WTC11 (cell line): Measurements from ENCODE around the gene PARP3. TPM values are rescaled to one million over a fixed set of nuclear protein-coding genes. Genes with fewer than 3 reads are reported as not detected.

Experiments
- ATAC-seq: fragments of 200-7000 bp; cut with Tn5 transposase; 2 replicates; pipeline ENCODE4 v1.10.0; 2021; ENCODE audit warnings: mild to moderate bottlenecking, moderate library complexity
- CTCF ChIA-PET: fragments of 300-600 bp; sonication (Branson Sonifier 250); formaldehyde crosslinking; loops from one replicate; lab custom pipeline; 2021; ENCODE audit warnings: antibody characterized with exemption; lab: Charles Lee
- POLR2A ChIA-PET: fragments of 350-600 bp; sonication (Branson Sonifier 250); formaldehyde crosslinking; loops from one replicate; lab custom pipeline; 2021; ENCODE audit warnings: antibody characterized with exemption; lab: Charles Lee
- DNase-seq: peaks from one replicate; pipeline ENCODE4 v3.0.0; 2021; ENCODE audit warnings: low spot score
- H3K27ac Mint-ChIP-seq: 2 replicates; pipeline ENCODE4 v1.8.0; 2021; ENCODE audit warnings: mixed read lengths
- H3K27me3 Mint-ChIP-seq: 2 replicates; pipeline ENCODE4 v1.8.0; 2021; ENCODE audit warnings: low read depth, mild to moderate bottlenecking, moderate library complexity, mixed read lengths
- H3K36me3 Mint-ChIP-seq: 2 replicates; pipeline ENCODE4 v1.8.0; 2021; ENCODE audit warnings: mixed read lengths
- H3K4me1 Mint-ChIP-seq: 2 replicates; pipeline ENCODE4 v1.8.0; 2022; ENCODE audit warnings: mixed read lengths
- H3K4me3 Mint-ChIP-seq: 2 replicates; pipeline ENCODE4 v1.8.0; 2021; ENCODE audit warnings: mild to moderate bottlenecking, moderate library complexity, mixed read lengths
- H3K9me3 Mint-ChIP-seq: 2 replicates; pipeline ENCODE4 v1.8.0; 2021; ENCODE audit warnings: mixed read lengths
- CBFB ChIP-seq: sonication (generic); formaldehyde crosslinking; IDR thresholded peaks from 2 replicates; pipeline ENCODE4 v1.8.1; 2022; ENCODE audit warnings: mild to moderate bottlenecking, low read depth, missing genetic modification reagents
- FOXK1 ChIP-seq: sonication (generic); formaldehyde crosslinking; IDR thresholded peaks from 2 replicates; pipeline ENCODE4 v1.8.0; 2022; ENCODE audit warnings: mild to moderate bottlenecking, moderate library complexity, missing genetic modification reagents
- FOXP1 ChIP-seq: sonication (generic); formaldehyde crosslinking; IDR thresholded peaks from 2 replicates; pipeline ENCODE4 v1.8.0; 2022; ENCODE audit warnings: missing genetic modification reagents, mild to moderate bottlenecking, moderate library complexity, borderline replicate concordance
- GABPB1 ChIP-seq: sonication (generic); formaldehyde crosslinking; IDR thresholded peaks from 2 replicates; pipeline ENCODE4 v1.8.1; 2023; ENCODE audit warnings: mild to moderate bottlenecking, missing genetic modification reagents
- GRHL2 ChIP-seq: fragments of 250-450 bp; sonication (Bioruptor Pico); IDR thresholded peaks from 2 replicates; pipeline ENCODE4 v1.8.0; 2022; ENCODE audit warnings: mild to moderate bottlenecking, moderate library complexity; ENCODE audit not compliant: insufficient replicate concordance, severe bottlenecking
- MXD4 ChIP-seq: fragments of 250-450 bp; sonication (Bioruptor Pico); IDR thresholded peaks from 2 replicates; pipeline ENCODE4 v1.8.0; 2021; ENCODE audit warnings: mild to moderate bottlenecking, moderate library complexity, borderline replicate concordance
- NFATC4 ChIP-seq: fragments of 250-450 bp; sonication (Bioruptor Pico); IDR thresholded peaks from 2 replicates; pipeline ENCODE4 v1.9.0; 2021; ENCODE audit warnings: mild to moderate bottlenecking
- NFYB ChIP-seq: sonication (generic); formaldehyde crosslinking; conservative IDR thresholded peaks from 2 replicates; pipeline ENCODE4 v1.8.0; 2022; ENCODE audit warnings: low read depth, missing genetic modification reagents
- OVOL2 ChIP-seq: fragments of 250-450 bp; sonication (Bioruptor Pico); IDR thresholded peaks from 2 replicates; pipeline ENCODE4 v1.9.0; 2021; ENCODE audit warnings: mild to moderate bottlenecking, borderline replicate concordance
- SP1 ChIP-seq: sonication (generic); formaldehyde crosslinking; conservative IDR thresholded peaks from 2 replicates; pipeline ENCODE4 v1.8.1; 2022; ENCODE audit warnings: missing genetic modification reagents
- TEAD4 ChIP-seq: sonication (generic); formaldehyde crosslinking; IDR thresholded peaks from 2 replicates; pipeline ENCODE4 v1.8.0; 2022; ENCODE audit warnings: mild to moderate bottlenecking, missing genetic modification reagents
- USF1 ChIP-seq: sonication (generic); formaldehyde crosslinking; IDR thresholded peaks from 2 replicates; pipeline ENCODE4 v1.8.0; 2022; ENCODE audit warnings: mild to moderate bottlenecking, missing genetic modification reagents
- ZNF121 ChIP-seq: sonication (generic); formaldehyde crosslinking; IDR thresholded peaks from 2 replicates; pipeline ENCODE4 v1.8.0; 2023; ENCODE audit warnings: missing genetic modification reagents
- ZNF138 ChIP-seq: sonication (generic); formaldehyde crosslinking; conservative IDR thresholded peaks from 2 replicates; pipeline ENCODE4 v1.8.1; 2022; ENCODE audit warnings: mild to moderate bottlenecking, moderate library complexity, missing genetic modification reagents
- ZNF263 ChIP-seq: sonication (generic); formaldehyde crosslinking; IDR thresholded peaks from 2 replicates; pipeline ENCODE4 v1.8.1; 2022; ENCODE audit warnings: low read depth, mild to moderate bottlenecking, moderate library complexity, missing genetic modification reagents
- ZNF423 ChIP-seq: fragments of 250-450 bp; sonication (Bioruptor Pico); IDR thresholded peaks from 2 replicates; pipeline ENCODE4 v2.1.2; 2022; ENCODE audit warnings: mild to moderate bottlenecking, moderate library complexity
- total RNA-seq: library from RNA; stranded (reverse); gene quantifications from 3 replicates; pipeline ENCODE4 v1.2.3, GENCODE V29; 2021
- TF ChIP-seq, protein P1 (sequence below): sonication (generic); formaldehyde crosslinking; IDR thresholded peaks from 2 replicates; pipeline ENCODE4 v1.8.0; 2022; ENCODE audit warnings: mild to moderate bottlenecking, missing genetic modification reagents
- TF ChIP-seq, protein P2 (sequence below): sonication (generic); formaldehyde crosslinking; IDR thresholded peaks from 2 replicates; pipeline ENCODE4 v1.8.1; 2023; ENCODE audit warnings: mild to moderate bottlenecking, missing genetic modification reagents
- TF ChIP-seq, protein P3 (sequence below): sonication (generic); formaldehyde crosslinking; IDR thresholded peaks from 2 replicates; pipeline ENCODE4 v1.8.0; 2023; ENCODE audit warnings: missing genetic modification reagents

PARP3 gene
- total RNA-seq, 1 experiment from 2014 or later, result 2.9 TPM

DNA sequence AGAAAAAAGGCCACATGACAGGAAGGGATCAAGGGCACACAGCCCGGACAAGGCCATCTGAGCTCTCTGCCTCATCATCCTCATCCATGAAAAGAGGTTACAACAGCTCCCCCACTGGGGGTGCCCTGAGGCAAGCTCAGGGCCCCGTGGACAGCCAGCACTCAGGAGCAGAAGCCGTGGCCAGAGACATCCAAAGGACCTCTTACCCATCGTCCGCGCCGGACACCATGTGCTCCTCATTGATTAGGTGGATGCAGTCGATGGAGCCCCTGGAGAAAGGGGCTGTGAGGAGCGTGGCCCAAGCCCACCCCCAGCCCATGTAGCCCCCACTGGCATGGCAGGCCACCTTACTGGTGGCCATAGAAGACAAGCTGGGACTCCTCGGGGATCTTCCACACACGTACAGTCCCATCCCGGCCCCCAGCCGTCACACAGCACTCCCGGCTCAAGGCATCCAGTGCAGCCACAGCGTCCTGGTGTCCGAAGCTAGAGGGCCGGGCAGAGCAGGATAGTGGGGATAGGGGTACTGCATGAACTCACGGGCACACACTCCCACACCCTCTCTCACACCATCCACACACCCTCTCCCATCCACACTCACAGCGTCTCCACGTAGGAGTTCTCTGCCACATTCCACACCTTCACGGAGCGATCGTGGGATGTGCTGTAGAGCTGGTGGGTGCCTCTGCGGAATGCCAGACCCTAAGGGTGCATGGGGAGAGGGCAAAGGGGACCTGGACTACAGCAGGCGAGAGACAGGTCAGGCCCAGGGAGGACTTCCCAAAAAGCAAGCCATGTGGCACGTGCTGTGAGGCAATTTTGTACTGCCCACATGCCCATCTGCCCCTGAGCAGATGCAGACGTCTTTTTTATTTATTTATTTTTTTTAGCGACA is 6.9 kb upstream of the PARP3 start:
- peaks cover 2% of the 10 kb centered on the region for H3K4me1 Mint-ChIP-seq
- ATAC-seq, result no peak
- POLR2A ChIA-PET, result interaction anchor here (0.5 kb wide), 1 partner anchor 48 kb away, joined by 3 read pairs; no protein-coding TSS in a partner anchor
- DNase-seq, result no peak
- no peak overlapping the region for H3K27ac Mint-ChIP-seq
- H3K36me3 Mint-ChIP-seq, result peaks cover 56% of the 10 kb centered on the region
- no peaks in the 10 kb centered on the region for H3K9me3 Mint-ChIP-seq
- H3K27me3 Mint-ChIP-seq, result no peaks in the 10 kb centered on the region
- TF ChIP-seq MXD4 (CRISPR knock-in tag) (no peak), CBFB (CRISPR knock-in tag) (no peak), SP1 (CRISPR knock-in tag) (no peak), FOXK1 (CRISPR knock-in tag) (no peak)
- TF ChIP-seq, protein P1, sequence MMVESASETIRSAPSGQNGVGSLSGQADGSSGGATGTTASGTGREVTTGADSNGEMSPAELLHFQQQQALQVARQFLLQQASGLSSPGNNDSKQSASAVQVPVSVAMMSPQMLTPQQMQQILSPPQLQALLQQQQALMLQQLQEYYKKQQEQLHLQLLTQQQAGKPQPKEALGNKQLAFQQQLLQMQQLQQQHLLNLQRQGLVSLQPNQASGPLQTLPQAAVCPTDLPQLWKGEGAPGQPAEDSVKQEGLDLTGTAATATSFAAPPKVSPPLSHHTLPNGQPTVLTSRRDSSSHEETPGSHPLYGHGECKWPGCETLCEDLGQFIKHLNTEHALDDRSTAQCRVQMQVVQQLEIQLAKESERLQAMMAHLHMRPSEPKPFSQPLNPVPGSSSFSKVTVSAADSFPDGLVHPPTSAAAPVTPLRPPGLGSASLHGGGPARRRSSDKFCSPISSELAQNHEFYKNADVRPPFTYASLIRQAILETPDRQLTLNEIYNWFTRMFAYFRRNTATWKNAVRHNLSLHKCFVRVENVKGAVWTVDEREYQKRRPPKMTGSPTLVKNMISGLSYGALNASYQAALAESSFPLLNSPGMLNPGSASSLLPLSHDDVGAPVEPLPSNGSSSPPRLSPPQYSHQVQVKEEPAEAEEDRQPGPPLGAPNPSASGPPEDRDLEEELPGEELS (CRISPR knock-in tag), result no peak
- no peak overlapping the region for H3K4me3 Mint-ChIP-seq
- CTCF ChIA-PET, result interaction anchor here (1.2 to 1.5 kb wide), 2 partner anchors 39 to 115 kb away, joined by 3 to 4 read pairs; partner anchors contain the start of gene ABHD14B

DNA sequence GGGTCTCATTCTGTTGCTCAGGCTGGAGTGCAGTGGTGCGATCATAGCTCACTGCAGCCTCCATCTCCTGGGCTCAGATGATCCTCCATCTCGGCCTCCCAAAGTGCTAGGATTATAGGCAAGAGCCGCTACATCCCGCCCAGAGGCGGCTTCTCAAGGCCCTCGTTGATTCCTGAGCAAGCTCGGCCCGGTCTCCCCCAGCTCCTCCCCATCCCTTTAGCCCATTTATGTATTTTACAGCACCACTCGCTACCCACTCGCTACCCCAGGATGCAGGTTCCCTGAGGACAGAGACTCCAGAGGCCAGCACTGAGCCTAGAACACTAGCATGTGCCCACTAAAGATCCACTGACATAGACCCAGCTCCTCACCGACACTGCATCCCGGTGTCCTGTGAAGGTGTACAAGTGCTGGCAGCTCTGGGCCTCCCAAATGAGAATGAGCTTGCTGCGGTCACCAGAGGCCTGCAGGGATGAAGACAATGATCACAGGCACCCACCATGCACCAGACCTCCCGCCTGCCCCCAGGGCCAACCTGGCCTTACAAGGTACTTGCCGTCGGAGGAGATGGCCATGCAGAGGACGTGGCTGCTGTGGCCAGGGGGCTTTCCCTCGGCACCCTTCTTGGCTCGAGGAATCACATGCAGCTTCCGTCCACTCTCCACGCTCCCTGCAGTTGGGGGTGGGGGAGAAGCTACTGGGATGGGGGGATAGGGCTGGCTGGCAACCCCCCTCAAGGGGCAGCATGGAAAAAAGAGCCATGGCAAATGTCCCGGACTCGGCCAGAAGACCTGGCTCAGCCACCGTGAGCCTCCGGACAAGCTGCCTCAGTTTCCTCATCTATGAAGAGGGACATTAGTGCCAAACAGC is 6.0 kb upstream of the PARP3 start:
- CTCF ChIA-PET, result interaction anchor here (1.3 to 1.5 kb wide), 2 partner anchors 38 to 217 kb away, joined by 3 to 4 read pairs; partner anchors contain the start of gene ABHD14B
- Mint-ChIP-seq H3K36me3 (peaks cover 60% of the 10 kb centered on the region), H3K9me3 (no peaks in the 10 kb centered on the region), H3K27me3 (no peaks in the 10 kb centered on the region), H3K27ac (no peak overlapping the region), H3K4me3 (no peak overlapping the region), H3K4me1 (peaks cover 10% of the 10 kb centered on the region)
- ATAC-seq (no peak), DNase-seq (no peak)
- TF ChIP-seq TEAD4 (no peak), NFATC4 (CRISPR knock-in tag) (no peak), GABPB1 (no peak), ZNF423 (no peak), FOXP1 (CRISPR knock-in tag) (no peak), NFYB (CRISPR knock-in tag) (no peak), ZNF121 (CRISPR knock-in tag) (no peak)
- TF ChIP-seq, protein P1 (CRISPR knock-in tag), result no peak
- POLR2A ChIA-PET, result no interaction called here

GRCh38 chr3:51937014-51937413 is 5.1 kb upstream of the PARP3 start:
- ATAC-seq, result no peak
- CTCF ChIA-PET, result interaction anchor here (1.3 kb wide), 1 partner anchor 218 kb away, joined by 3 read pairs; no protein-coding TSS in a partner anchor
- peaks cover 12% of the 10 kb centered on the region for H3K4me1 Mint-ChIP-seq
- peaks cover 58% of the 10 kb centered on the region for H3K36me3 Mint-ChIP-seq
- POLR2A ChIA-PET, result no interaction called here
- H3K27ac Mint-ChIP-seq, result no peak overlapping the region
- no peak overlapping the region for H3K4me3 Mint-ChIP-seq
- no peaks in the 10 kb centered on the region for H3K27me3 Mint-ChIP-seq
- no peak for DNase-seq
- H3K9me3 Mint-ChIP-seq, result no peaks in the 10 kb centered on the region
- TF ChIP-seq, protein P2, sequence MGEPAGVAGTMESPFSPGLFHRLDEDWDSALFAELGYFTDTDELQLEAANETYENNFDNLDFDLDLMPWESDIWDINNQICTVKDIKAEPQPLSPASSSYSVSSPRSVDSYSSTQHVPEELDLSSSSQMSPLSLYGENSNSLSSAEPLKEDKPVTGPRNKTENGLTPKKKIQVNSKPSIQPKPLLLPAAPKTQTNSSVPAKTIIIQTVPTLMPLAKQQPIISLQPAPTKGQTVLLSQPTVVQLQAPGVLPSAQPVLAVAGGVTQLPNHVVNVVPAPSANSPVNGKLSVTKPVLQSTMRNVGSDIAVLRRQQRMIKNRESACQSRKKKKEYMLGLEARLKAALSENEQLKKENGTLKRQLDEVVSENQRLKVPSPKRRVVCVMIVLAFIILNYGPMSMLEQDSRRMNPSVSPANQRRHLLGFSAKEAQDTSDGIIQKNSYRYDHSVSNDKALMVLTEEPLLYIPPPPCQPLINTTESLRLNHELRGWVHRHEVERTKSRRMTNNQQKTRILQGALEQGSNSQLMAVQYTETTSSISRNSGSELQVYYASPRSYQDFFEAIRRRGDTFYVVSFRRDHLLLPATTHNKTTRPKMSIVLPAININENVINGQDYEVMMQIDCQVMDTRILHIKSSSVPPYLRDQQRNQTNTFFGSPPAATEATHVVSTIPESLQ, result no peak
- no peak for TF ChIP-seq ZNF121 (CRISPR knock-in tag)
- TF ChIP-seq, protein P1 (CRISPR knock-in tag), result no peak
- TF ChIP-seq, protein P3, sequence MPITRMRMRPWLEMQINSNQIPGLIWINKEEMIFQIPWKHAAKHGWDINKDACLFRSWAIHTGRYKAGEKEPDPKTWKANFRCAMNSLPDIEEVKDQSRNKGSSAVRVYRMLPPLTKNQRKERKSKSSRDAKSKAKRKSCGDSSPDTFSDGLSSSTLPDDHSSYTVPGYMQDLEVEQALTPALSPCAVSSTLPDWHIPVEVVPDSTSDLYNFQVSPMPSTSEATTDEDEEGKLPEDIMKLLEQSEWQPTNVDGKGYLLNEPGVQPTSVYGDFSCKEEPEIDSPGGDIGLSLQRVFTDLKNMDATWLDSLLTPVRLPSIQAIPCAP (CRISPR knock-in tag), result no peak
- TF ChIP-seq OVOL2 (CRISPR knock-in tag), result no peak
- TF ChIP-seq ZNF138 (CRISPR knock-in tag), result no peak
- no peak for TF ChIP-seq ZNF263 (CRISPR knock-in tag)
- TF ChIP-seq GRHL2 (CRISPR knock-in tag), result no peak
- no peak for TF ChIP-seq TEAD4
- TF ChIP-seq USF1 (CRISPR knock-in tag), result no peak
